Tibial artery (tissue), 4 donors: ENCODE results near the gene MSGN1.

Experiments
- DNase-seq, 2 donors: peaks; one replicate each; pipeline ENCODE4 v3.0.0-alpha.2; 2019
- H3K27ac ChIP-seq, 2 donors: fragments of 200-600 bp; sonication (generic) in 1 of 2; 1 replicate in 1 of 2; 2 replicates in 1 of 2; pipeline ENCODE4 v1.5.1; 2018 to 2019; ENCODE audit warnings: mild to moderate bottlenecking in 1 of 2
- H3K27me3 ChIP-seq, 2 donors: fragments of 200-600 bp; sonication (generic) in 1 of 2; one replicate each; pipeline versions ENCODE4 v1.5.1 to v1.6.0; 2016 to 2019
- H3K36me3 ChIP-seq, 3 donors: fragments of 200-600 bp; sonication (generic) in 2 of 3; one replicate each; pipeline ENCODE4 v1.5.1; 2016 to 2019; ENCODE audit warnings: mild to moderate bottlenecking in 2 of 3
- H3K4me1 ChIP-seq, 4 donors: fragments of 200-600 bp; sonication (generic) in 2 of 4; 1 replicate in 3 of 4; 2 replicates in 1 of 4; pipeline ENCODE4 v1.5.1; 2016 to 2019
- H3K4me3 ChIP-seq, 2 donors: fragments of 200-600 bp; sonication (generic) in 1 of 2; 1 replicate in 1 of 2; 2 replicates in 1 of 2; pipeline ENCODE4 v1.5.1; 2018 to 2019; ENCODE audit warnings: mild to moderate bottlenecking in 2 of 2
- H3K9me3 ChIP-seq, 3 donors: fragments of 200-600 bp; sonication (generic) in 1 of 3; one replicate each; pipeline ENCODE4 v1.5.1; 2016 to 2019
- intact Hi-C: fragments of 100-400 bp; cut with DNase I; formaldehyde crosslinking; loops from one replicate; pipeline ENCODE4 v1.15.0; 2023; ENCODE audit warnings: low total_unique reads
- TF ChIP-seq, protein P1 (sequence below), 2 experiments: fragments of 200-600 bp in 1 of 2; fragments of 450-650 bp in 1 of 2; IDR thresholded peaks; one replicate each; pipeline ENCODE4 v1.5.1; 2017 to 2019; ENCODE audit warnings: antibody characterized with exemption in 2 of 2, mild to moderate bottlenecking in 1 of 2, moderate library complexity in 1 of 2

Gene MSGN1

DNA sequence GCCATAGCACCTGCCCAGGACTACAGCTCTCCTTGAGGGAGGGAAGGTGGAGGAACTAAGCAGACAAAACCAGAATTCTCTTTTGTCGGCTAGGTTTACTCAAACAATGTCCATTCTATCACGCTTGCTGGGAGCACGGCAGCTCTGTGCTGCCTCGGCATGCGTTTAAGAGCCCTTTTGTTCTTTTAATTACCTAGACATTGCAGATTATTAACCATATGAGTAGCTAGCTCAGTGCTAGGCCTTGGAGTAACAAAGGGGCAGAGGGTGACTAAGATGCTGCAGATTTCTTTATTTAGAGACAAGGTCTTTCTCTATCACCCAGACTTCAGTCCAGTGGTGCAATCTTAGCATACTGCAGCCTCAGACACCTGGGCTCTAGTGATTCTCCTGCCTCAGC lies 11.1 kb downstream of the MSGN1 start:
- Histone ChIP-seq H3K36me3 (no peaks in the 10 kb centered on the region), H3K27me3 (peaks cover 0 to 15% of the 10 kb centered on the region in 2 donors), H3K27ac (no peak overlapping the region), H3K4me1 (peaks cover 0 to 10% (median 8%) of the 10 kb centered on the region in 4 donors), H3K4me3 (no peak overlapping the region), H3K9me3 (no peaks in the 10 kb centered on the region)
- intact Hi-C loops = no loop called here
- TF ChIP-seq, protein P1, sequence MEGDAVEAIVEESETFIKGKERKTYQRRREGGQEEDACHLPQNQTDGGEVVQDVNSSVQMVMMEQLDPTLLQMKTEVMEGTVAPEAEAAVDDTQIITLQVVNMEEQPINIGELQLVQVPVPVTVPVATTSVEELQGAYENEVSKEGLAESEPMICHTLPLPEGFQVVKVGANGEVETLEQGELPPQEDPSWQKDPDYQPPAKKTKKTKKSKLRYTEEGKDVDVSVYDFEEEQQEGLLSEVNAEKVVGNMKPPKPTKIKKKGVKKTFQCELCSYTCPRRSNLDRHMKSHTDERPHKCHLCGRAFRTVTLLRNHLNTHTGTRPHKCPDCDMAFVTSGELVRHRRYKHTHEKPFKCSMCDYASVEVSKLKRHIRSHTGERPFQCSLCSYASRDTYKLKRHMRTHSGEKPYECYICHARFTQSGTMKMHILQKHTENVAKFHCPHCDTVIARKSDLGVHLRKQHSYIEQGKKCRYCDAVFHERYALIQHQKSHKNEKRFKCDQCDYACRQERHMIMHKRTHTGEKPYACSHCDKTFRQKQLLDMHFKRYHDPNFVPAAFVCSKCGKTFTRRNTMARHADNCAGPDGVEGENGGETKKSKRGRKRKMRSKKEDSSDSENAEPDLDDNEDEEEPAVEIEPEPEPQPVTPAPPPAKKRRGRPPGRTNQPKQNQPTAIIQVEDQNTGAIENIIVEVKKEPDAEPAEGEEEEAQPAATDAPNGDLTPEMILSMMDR (IDR thresholded peaks at IDR 0.05) = no peak
- DNase-seq = no peak

DNA sequence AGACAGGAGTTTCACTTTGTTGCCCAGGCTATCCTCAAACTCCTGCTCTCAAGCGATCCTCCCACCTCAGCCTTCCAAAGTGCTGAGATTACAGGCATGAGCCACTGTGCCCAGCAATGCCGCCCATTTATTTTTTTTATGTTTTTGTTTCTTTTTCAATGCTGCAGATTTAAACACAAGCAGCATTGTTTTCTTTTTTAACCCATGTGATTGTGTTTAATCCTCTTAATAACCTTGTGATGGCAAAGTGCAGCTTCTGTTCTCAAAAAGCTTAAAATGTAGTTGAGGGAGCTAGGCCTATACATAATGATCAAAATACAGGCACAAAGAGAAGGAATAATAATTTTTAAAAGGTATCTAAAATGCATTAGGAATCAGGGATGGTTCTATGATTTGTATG lies 11.5 kb downstream of the MSGN1 start:
- H3K36me3 ChIP-seq = no peaks in the 10 kb centered on the region
- H3K4me1 ChIP-seq = peaks cover 0 to 9% (median 7%) of the 10 kb centered on the region in 4 donors
- DNase-seq = no peak
- TF ChIP-seq, protein P1 (IDR thresholded peaks at IDR 0.05) = no peak
- peaks cover 0 to 15% of the 10 kb centered on the region in 2 donors for H3K27me3 ChIP-seq
- H3K9me3 ChIP-seq = no peaks in the 10 kb centered on the region
- intact Hi-C loops = no loop called here
- H3K4me3 ChIP-seq = no peak overlapping the region
- H3K27ac ChIP-seq = no peak overlapping the region

DNA sequence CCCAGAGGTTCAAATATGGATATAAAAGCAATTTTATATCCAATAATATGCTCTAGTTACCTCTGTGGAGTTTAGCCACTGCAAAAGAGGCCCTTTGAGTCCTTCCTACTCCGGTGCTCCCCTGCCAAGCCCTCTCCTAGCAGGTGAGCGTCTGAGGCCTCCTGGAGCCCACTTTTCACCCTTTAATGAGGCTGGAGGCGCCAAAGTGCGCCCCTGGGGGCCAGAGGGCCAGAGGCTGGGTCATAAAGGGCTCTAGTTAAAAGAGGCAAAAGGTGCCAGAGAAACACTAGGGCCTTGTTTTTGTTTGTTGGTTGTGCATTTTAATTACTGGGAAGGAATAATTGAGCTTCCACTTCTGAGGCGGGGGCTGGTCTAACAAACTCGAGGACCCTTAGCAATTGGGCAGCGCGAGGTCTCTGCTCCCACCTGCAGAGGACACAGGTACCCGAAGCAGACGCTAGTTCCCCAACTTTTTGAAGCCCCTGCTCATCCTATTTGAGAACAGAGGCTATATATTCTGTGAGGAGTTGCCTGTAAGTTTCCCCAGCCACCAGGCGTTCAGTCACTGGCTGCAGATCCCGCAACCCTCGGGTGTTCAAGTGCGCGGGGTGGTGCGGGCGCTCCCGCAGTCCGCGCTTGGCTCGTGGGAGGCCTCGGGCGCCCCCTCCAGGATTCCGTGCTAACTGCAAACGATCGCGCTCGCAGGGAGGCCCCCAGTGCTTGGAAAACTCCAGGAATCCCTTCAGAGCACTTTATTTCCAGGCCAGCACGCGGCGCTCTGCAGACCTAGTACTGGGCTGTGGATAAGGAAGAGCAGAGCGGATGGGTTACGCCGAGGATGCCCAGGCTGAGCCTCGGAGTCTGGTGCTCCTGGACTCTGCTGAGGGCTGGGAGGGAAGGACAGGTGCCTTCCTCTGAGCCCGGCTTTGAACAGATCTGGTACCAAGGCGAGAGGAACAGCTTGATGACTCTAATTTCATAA lies 14.1 kb downstream of the MSGN1 start:
- DNase-seq = peak in 1 of 2 donors; percentile 23
- H3K27ac ChIP-seq = no peak overlapping the region
- peaks cover 0 to 9% (median 7%) of the 10 kb centered on the region in 4 donors for H3K4me1 ChIP-seq
- H3K4me3 ChIP-seq = no peak overlapping the region
- no peaks in the 10 kb centered on the region for H3K9me3 ChIP-seq
- H3K36me3 ChIP-seq = no peaks in the 10 kb centered on the region
- intact Hi-C loops = loop anchor here (10.0 kb wide), 1 partner anchor 106 kb away; no protein-coding TSS in a partner anchor
- TF ChIP-seq, protein P1 (IDR thresholded peaks at IDR 0.05) = peak; percentile 51 to 70
- H3K27me3 ChIP-seq = peaks cover 0 to 15% of the 10 kb centered on the region in 2 donors

DNA sequence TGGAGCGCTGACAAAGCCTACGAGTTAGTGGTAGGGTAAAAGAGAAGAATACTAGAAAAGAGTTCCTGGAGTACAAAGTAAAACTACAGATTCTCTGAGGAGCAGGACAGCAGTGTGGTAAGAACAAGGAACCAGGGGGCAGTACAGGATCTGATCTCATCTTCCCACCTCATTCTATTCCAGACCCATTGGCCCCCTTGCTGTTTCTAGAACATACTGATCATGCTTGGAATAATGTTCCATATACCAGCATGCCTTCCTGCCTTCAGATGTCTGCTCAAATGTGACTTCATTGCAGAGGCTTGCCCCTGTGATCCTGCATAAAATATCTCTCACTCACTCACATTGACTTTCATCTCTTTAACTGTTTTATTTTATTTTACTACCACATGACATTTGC lies 19.3 kb downstream of the MSGN1 start:
- TF ChIP-seq, protein P1 (IDR thresholded peaks at IDR 0.05) = no peak
- H3K4me1 ChIP-seq = peaks cover 0 to 5% (median 4%) of the 10 kb centered on the region in 4 donors
- no peak overlapping the region for H3K27ac ChIP-seq
- H3K36me3 ChIP-seq = no peaks in the 10 kb centered on the region
- H3K4me3 ChIP-seq = no peak overlapping the region
- peaks cover 0 to 7% of the 10 kb centered on the region in 2 donors for H3K27me3 ChIP-seq
- H3K9me3 ChIP-seq = no peaks in the 10 kb centered on the region
- intact Hi-C loops = loop anchor here (10.0 kb wide), 1 partner anchor 111 kb away; no protein-coding TSS in a partner anchor
- DNase-seq = no peak

DNA sequence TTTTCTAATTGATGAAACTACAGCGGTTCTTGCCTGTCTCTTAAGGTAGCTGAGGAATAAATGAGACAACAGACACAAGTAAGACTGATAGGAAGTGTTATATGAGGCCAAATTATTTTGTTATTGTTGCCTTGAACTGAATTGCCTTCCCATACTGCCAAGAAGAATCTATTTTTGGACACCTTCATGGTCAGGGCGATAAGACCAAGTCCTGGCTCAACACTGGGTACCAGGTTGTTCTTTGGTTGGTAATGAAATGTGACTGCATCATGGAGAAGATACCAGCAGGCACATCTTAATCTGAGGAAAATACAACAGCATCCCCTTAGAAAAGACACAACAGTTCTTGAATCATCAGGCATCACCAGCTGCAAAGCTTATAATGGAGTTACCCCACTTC lies 23.7 kb downstream of the MSGN1 start:
- H3K4me3 ChIP-seq = no peak overlapping the region
- no peaks in the 10 kb centered on the region for H3K9me3 ChIP-seq
- TF ChIP-seq, protein P1 (IDR thresholded peaks at IDR 0.05) = no peak
- no peak overlapping the region for H3K27ac ChIP-seq
- H3K4me1 ChIP-seq = no peaks in the 10 kb centered on the region
- no peaks in the 10 kb centered on the region for H3K27me3 ChIP-seq
- intact Hi-C loops = loop anchor here (2.0 to 10.0 kb wide), 2 partner anchors 23 to 115 kb away; no protein-coding TSS in a partner anchor
- no peak for DNase-seq
- no peaks in the 10 kb centered on the region for H3K36me3 ChIP-seq
